Esophagus mucosa (tissue), 1 donor: ENCODE data around the gene PTPRF. TPM values are rescaled to one million over a fixed set of nuclear protein-coding genes. Genes with fewer than 3 reads are reported as not detected.
A peak's percentile ranks its signal among the peaks of the same experiment; 100 is the strongest.

Experiments
- ATAC-seq: fragments of 200-7000 bp; cut with Tn5 transposase; one replicate; pipeline ENCODE4 v1.9.1; 2020
- total RNA-seq: library from RNA; stranded (reverse); gene quantifications from one replicate; pipeline ENCODE4 v1.2.4, GENCODE V29; 2023
- donor health status: DM: yes; HTN: yes; CAD: no.

Gene PTPRF
- total RNA-seq, 1 donor from 2014 or later = 285 TPM

- no peak for ATAC-seq
Measured at GRCh38 chr1:43583058-43583457, 52.4 kb downstream of the PTPRF start.

DNA sequence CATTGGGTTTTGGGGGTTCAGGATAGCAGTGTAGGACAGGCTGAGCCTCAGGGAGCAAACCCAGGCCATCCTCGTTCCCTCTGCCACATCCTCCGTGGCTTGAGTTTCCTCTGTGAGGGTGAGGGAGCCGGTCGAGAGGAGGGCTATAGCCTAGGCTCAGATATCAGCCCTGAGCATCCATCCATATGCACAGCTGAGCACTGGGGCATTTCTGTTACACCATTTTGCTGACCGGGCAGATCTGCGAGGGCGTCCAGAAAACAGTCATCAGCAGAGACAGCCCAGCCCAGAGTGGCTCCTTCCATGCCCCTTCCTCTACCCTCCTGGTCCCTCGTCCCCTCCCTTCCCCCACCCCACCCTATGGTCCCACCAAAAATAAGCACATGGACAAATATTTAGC, 53.5 kb downstream of the PTPRF start:
- ATAC-seq = no peak

DNA sequence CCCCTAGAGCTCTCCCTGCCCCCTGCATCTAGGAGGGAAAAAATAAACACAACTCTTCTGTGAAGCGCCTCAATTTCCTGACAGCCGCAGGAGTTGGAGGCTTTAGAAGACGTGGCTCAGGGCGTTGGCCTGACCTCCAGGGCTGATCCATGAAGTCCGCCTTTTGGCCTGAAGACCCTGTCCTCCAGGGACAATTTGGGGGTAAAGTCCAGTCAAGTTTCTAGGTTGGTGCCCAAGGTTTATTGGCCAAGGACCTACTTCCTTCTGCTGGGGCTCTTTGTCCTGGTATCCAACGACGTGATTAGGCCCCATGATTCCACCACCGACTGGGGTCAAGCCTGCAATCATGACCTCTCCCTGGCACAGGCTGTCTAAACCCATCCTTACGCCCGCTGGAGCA, 54.9 kb downstream of the PTPRF start:
- ATAC-seq = no peak

DNA sequence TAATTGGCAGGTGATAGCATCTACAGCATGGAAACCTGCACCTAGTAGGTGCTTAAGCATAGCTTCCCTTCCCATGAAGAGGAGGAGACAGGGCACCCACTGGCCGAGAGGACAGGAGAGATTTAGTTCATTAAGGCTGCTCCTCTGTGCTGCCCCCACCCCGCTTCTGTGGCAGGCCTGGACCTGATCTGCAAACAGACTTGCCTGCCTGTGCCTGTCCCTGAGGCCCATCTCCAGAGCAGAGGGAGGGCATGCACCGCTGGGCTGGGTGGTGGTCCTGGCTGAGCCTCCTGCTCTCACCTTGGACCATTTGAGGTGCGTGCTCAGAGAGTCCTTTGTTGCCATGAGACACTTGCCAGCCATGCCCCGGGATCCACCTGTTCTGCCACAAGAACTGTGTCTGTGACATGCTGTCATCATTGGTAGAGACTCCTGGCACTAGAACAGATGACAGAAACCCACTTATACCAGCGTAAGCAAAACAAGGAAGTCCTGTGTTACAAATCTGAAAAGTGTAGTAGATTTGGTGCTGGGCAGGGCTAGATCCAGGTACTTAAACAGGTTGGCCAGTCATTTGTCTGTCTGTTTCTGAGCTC, 55.6 kb downstream of the PTPRF start:
- peak; percentile 33 for ATAC-seq

DNA sequence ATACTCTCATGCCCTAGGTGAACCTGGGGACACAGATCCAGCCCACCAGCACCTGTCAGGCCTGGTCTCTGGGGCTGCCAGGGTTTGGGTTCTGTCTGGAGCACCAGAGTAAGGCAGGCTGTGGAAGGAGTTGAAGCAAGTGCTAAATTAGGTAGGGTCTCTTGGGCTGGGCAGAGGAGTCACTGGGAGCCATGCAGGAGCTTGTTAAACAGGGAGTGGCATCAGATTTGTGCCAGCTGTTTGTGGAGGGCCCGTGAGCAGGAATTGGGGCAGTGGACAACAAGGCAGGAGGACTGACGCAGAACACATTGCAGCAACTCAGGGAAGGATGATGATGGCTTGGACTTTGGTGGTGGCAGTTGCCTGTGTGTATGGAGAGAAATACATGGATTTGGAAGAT, 56.3 kb downstream of the PTPRF start:
- ATAC-seq = no peak

GRCh38 chr1:43587594-43587993, 56.9 kb downstream of the PTPRF start:
- ATAC-seq = peak; percentile 40

DNA sequence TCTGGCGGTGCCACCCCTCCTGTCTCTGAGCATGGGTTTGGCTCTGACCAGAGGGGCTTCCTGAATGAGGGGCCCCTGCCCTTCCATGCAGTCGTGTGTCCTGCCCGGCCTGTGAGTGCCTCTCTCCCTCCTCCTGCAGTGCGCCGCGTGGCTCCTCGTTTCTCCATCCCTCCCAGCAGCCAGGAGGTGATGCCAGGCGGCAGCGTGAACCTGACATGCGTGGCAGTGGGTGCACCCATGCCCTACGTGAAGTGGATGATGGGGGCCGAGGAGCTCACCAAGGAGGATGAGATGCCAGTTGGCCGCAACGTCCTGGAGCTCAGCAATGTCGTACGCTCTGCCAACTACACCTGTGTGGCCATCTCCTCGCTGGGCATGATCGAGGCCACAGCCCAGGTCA, 57.9 kb downstream of the PTPRF start:
- no peak for ATAC-seq

- ATAC-seq = no peak
Measured at GRCh38 chr1:43590388-43590925, 59.8 kb downstream of the PTPRF start.

DNA sequence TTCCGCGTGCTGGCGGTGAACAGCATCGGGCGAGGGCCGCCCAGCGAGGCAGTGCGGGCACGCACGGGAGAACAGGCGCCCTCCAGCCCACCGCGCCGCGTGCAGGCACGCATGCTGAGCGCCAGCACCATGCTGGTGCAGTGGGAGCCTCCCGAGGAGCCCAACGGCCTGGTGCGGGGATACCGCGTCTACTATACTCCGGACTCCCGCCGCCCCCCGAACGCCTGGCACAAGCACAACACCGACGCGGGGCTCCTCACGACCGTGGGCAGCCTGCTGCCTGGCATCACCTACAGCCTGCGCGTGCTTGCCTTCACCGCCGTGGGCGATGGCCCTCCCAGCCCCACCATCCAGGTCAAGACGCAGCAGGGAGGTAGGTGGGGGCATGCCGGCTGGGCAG, 60.5 kb downstream of the PTPRF start:
- no peak for ATAC-seq

- no peak for ATAC-seq
Measured at GRCh38 chr1:43592051-43592665, 61.5 kb downstream of the PTPRF start.

GRCh38 chr1:43592974-43593683, 62.4 kb downstream of the PTPRF start:
- ATAC-seq = no peak

DNA sequence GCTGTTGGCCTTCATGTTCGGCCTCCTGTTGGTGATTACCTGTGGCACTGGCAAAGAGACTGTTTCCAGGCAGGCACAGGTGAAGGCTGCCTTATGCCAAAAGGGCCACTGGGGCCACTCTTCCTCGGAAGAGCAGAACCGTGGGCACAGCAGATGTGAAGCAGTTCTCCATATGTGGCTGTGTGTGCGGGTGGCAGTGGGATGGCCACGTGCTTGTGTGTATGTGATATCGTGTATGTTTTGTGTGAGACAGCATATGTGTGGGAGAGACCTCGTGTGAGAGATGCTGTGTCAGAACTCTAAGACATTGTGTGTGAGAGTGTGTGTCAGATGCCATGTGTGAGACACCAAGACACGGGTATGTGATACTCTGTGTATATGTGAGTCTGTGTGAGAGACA, 65.9 kb downstream of the PTPRF start:
- no peak for ATAC-seq

- ATAC-seq = peak; percentile 2
Measured at GRCh38 chr1:43597028-43597427, 66.3 kb downstream of the PTPRF start.

GRCh38 chr1:43597721-43598120, 67.0 kb downstream of the PTPRF start:
- ATAC-seq = no peak

DNA sequence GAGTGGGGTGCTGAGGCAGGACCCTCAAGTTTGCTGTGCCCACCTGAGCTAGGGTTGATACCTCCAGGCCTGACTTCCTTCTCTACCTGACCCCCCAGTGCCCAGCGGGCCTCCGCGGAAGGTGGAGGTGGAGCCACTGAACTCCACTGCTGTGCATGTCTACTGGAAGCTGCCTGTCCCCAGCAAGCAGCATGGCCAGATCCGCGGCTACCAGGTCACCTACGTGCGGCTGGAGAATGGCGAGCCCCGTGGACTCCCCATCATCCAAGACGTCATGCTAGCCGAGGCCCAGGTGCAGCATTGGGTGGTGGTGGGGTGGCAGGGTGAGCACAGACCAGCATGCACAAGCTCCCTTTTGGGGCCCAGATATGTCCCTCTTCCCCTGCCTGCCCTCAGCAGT, 67.9 kb downstream of the PTPRF start:
- ATAC-seq = no peak

- ATAC-seq = no peak
Measured at GRCh38 chr1:43600033-43601020, 69.6 kb downstream of the PTPRF start.

DNA sequence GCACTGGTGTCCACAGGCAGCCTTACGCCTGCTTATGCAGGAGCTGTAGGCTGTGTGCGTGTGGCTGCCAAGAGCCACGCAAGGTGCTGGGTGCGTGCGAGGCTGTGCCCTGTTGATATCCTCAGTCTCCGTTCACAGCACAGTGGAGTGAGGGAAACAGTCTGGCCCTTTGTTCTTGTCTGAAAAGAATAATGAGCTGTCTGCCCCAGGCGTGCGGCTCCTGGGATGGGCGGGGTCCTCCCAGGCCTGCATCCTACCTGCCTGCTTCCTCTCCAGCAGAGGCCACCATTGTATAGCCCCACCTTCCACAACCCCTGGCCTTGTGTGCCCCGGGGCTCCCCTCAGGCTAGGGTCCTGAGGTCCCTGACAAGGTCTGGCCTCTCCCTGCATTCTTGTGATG, 72.3 kb downstream of the PTPRF start:
- ATAC-seq = peak; percentile 70

- ATAC-seq = no peak
Measured at GRCh38 chr1:43604192-43604591, 73.5 kb downstream of the PTPRF start.

GRCh38 chr1:43605157-43605556, 74.5 kb downstream of the PTPRF start:
- no peak for ATAC-seq

GRCh38 chr1:43605766-43606165, 75.1 kb downstream of the PTPRF start:
- ATAC-seq = peak; percentile 9

GRCh38 chr1:43606624-43607023, 75.9 kb downstream of the PTPRF start:
- no peak for ATAC-seq

GRCh38 chr1:43608827-43609226, 78.1 kb downstream of the PTPRF start:
- ATAC-seq = no peak

DNA sequence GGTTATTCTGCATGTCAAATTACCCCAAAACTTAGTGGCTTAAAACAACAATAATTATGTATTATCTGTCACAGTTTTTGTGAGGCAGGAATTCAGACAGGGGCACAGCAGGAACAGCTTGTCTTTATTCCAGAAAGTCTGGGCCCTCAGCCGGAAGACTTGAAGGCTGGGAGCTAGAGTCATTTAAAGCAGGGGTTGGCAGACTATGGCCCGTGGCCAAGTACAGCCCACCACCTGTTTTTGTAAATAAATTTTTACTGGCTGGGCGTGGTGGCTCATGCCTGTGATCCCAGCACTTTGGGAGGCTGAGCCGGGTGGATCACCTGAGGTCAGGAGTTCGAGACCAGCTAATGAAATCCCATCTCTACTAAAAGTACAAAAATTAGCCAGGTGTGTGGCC, 79.7 kb downstream of the PTPRF start:
- no peak for ATAC-seq
